Upper lobe of left lung (tissue), 6 donors: ENCODE measurements around the gene CUEDC1. TPM values are rescaled to one million over a fixed set of nuclear protein-coding genes. Genes with fewer than 3 reads are reported as not detected.

Experiments
- ATAC-seq, 2 donors: fragments of 200-7000 bp; cut with Tn5 transposase; one replicate each; pipeline ENCODE4 v1.9.1; 2022; ENCODE audit warnings: mild to moderate bottlenecking in 2 of 2, moderate library complexity in 2 of 2; ENCODE audit not compliant: low FRiP score in 2 of 2
- DNase-seq, 2 donors: peaks; one replicate each; pipeline ENCODE4 v3.0.0-alpha.2; 2019 to 2020
- H3K27ac ChIP-seq, 4 donors: fragments of 200-600 bp; sonication (generic); one replicate each; pipeline ENCODE4 v1.5.1; 2016 to 2019
- H3K27me3 ChIP-seq, 4 donors: fragments of 200-600 bp; sonication (generic); one replicate each; pipeline ENCODE4 v1.5.1; 2017 to 2019
- H3K36me3 ChIP-seq, 4 donors: fragments of 200-600 bp; sonication (generic); one replicate each; pipeline ENCODE4 v1.5.1; 2016 to 2019
- H3K4me1 ChIP-seq, 4 donors: fragments of 200-600 bp; sonication (generic); one replicate each; pipeline ENCODE4 v1.5.1; 2018 to 2019
- H3K4me3 ChIP-seq, 4 donors: fragments of 200-600 bp; sonication (generic); one replicate each; pipeline ENCODE4 v1.5.1; 2017 to 2019; ENCODE audit warnings: mild to moderate bottlenecking in 2 of 4, moderate library complexity in 1 of 4
- H3K9me3 ChIP-seq, 4 donors: fragments of 200-600 bp; sonication (generic); one replicate each; pipeline ENCODE4 v1.5.1; 2018 to 2019
- CTCF ChIP-seq, 6 experiments: fragments of 450-650 bp in 4 of 6; fragments of 200-600 bp in 2 of 6; sonication (generic) in 2 of 6; IDR thresholded peaks; one replicate each; pipeline ENCODE4 v1.5.1; 2016 to 2019; ENCODE audit warnings: antibody characterized with exemption in 6 of 6
- EP300 ChIP-seq, 4 donors: sonication (generic); formaldehyde crosslinking; IDR thresholded peaks; one replicate each; pipeline ENCODE4 v1.5.1; 2017; ENCODE audit warnings: antibody characterized with exemption in 4 of 4, control low read depth in 2 of 4
- POLR2A ChIP-seq, 4 donors: fragments of 450-650 bp; IDR thresholded peaks; one replicate each; pipeline ENCODE4 v1.5.1; 2016 to 2017; ENCODE audit warnings: antibody characterized with exemption in 4 of 4, mild to moderate bottlenecking in 2 of 4
- POLR2AphosphoS5 ChIP-seq, 2 donors: sonication (generic); formaldehyde crosslinking; IDR thresholded peaks; one replicate each; pipeline ENCODE4 v1.5.1; 2017; ENCODE audit warnings: antibody characterized with exemption in 2 of 2
- WGBS, 2 donors: methylation state at CpG; one replicate each; pipeline ENCODE4 v1.1.5; 2017 to 2018; 5-methylcytosine and 5-hydroxymethylcytosine counted together
- total RNA-seq, 6 donors: library from RNA; depleted of rRNA in 4 of 6; stranded (reverse); fragments of >200 nt in 4 of 6; gene quantifications; one replicate each; pipeline versions ENCODE4 v1.1.0 to v1.2.1, GENCODE V29; 2016 to 2021
- donor health status: DM: no; HTN: no; CAD: no; lungs with moderate emphysema.
- donor health status: DM: no; HTN: yes; CAD: no; lungs with severe emphysema.

CUEDC1 gene
- total RNA-seq, 6 donors from 2014 or later, result 33.3 to 119 (median 54.4) TPM

DNA sequence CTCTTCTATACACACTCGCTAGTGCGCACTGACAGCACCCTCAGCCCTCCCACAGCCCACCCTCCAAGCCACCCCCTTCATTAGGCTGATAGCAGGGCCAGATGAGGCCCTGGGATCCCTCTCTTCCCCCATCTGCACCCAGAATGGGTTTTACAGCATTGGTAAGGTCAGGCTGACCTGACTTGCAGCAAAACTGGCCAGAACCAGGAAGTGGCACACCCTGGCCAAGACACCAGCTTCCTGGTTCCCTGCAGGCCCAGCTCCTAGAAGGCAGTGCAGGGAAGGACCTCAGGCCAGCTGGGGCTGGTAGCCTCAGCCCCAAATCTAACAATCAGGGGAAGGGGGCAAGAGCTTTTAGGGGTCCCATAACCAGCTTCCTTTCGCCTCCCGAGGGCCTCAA lies 55.4 kb downstream of the CUEDC1 start:
- TF ChIP-seq EP300 (IDR thresholded peaks at IDR 0.05) (no peak), POLR2AphosphoS5 (IDR thresholded peaks at IDR 0.05) (peak in 1 of 2 donors; percentile 35)
- Histone ChIP-seq H3K4me1 (peaks cover 74 to 89% (median 80%) of the 10 kb centered on the region in 4 donors), H3K4me3 (no peak overlapping the region), H3K27me3 (no peaks in the 10 kb centered on the region), H3K27ac (peak overlapping the region; percentile 83 to 93 (median 92)), H3K36me3 (no peaks in the 10 kb centered on the region), H3K9me3 (no peaks in the 10 kb centered on the region)
- 67% methylated on average over 3 to 4 of the region's 4 CpGs for WGBS, 2 donors
- ATAC-seq, result peak; percentile 60 to 69
- peak in 1 of 2 donors; percentile 94 for DNase-seq

DNA sequence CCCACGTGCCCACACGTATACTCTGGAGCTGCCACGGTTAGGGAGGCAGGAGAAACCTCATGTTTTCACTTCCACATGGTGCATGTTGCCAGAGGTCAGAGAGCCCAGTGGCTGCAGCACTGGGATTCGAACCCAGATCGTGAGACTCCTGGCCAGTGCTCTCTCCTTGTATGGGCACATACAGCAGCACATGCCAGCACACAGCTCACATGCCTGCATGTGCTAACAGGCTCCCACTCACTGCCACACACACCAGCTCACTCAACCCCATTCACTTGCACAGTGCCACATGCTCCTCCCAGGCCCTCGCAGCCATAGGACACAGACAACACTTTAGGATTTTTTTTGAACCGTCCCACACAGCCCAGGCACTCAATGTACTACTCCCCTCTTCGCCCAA lies 55.8 kb downstream of the CUEDC1 start:
- Histone ChIP-seq H3K9me3 (no peaks in the 10 kb centered on the region), H3K27ac (peak overlapping the region; percentile 83 to 93 (median 92)), H3K4me3 (no peak overlapping the region), H3K36me3 (no peaks in the 10 kb centered on the region), H3K4me1 (peaks cover 73 to 88% (median 80%) of the 10 kb centered on the region in 4 donors), H3K27me3 (no peaks in the 10 kb centered on the region)
- peak in 1 of 2 donors; percentile 42 for DNase-seq
- TF ChIP-seq POLR2A (IDR thresholded peaks at IDR 0.05) (no peak), CTCF (IDR thresholded peaks at IDR 0.05) (no peak), EP300 (IDR thresholded peaks at IDR 0.05) (no peak), POLR2AphosphoS5 (IDR thresholded peaks at IDR 0.05) (no peak)
- WGBS, 2 donors, result 33 to 60% methylated on average over 7 to 8 of the region's 8 CpGs
- no peak for ATAC-seq

DNA sequence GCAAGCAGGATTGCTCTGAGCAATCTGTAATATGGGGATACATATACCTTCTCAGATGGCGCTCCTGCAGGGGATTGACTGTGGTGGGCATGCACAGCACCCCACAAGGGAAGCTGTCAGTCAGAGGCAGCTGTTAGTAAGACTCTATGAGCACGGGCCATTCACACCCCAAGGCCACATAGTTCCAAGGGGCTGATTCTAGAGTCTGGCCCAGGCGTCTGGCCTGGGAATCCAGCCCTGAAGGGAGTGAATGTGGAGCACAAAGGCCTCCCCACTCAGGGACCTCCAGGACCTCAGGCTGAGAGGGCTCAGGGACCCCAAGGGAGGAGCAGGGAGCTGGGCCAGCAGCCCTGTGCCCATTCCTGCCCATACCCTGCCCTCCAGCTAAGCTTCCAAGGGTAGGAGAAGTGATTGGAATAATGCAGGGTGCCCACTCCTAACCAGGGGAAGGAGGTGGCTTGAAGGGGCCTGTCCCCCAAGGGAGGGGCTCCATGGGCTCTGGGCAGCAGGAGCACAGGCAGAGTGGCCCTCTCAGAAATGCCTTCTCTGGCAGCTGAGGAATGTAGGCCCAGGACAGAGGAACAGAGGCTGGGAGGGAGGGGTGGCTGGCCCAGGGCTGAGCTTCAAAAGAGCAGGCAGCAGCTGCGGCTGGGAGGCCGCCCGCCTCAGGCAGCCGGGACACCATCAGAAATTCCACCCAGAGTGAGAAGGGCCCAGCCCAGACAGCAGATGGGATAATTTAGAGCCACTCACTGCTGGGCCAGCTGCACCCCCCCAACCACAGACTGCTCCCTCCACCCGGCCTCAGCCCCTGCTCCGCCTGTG lies 56.5 kb downstream of the CUEDC1 start:
- TF ChIP-seq CTCF (IDR thresholded peaks at IDR 0.05), result no peak
- TF ChIP-seq EP300 (IDR thresholded peaks at IDR 0.05), result no peak
- TF ChIP-seq POLR2AphosphoS5 (IDR thresholded peaks at IDR 0.05), result peak in 1 of 2 donors; percentile 15
- Histone ChIP-seq H3K27me3 (no peaks in the 10 kb centered on the region), H3K36me3 (no peaks in the 10 kb centered on the region), H3K27ac (peak overlapping the region; percentile 83 to 93 (median 92)), H3K4me1 (peaks cover 73 to 88% (median 78%) of the 10 kb centered on the region in 4 donors), H3K4me3 (no peak overlapping the region), H3K9me3 (no peaks in the 10 kb centered on the region)
- WGBS, 2 donors, result 56% methylated on average over 9 of the region's 9 CpGs; no CpG with 5 or more reads in 1 of the 2 donors
- DNase-seq, result peak; percentile 83 to 88
- peak; percentile 77 to 84 for ATAC-seq

DNA sequence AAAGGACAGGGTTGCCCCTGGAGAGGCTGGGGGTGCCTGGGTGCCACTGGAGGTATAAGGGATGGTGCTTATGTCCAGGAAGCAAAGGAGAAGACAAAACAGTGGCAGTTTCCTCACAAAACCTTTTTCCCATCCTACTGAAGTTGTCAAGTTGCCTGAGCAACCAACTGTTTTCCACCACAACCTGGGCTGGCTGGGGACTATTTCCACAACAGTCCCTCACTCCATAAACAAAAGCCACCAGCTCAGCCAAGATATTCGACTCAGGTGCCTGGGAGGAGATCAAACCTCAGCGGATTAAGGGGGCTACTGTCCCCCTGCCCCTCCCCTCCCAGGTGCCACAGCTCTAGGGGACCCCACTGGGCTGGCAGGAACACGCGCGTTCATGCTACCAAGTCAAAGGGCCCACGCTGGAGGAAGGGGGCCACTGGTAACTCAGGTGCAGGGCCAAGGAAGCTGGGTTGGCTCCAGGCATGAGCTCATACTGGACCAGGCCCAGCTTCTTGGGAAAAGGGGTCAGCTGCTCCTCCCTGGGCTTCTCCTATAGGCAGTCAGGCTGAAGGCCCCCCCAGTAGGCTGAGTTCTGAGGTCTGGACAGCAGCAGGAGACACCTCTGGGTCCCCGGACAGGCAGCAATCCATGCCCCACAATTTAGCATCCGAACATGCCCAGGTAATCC lies 59.7 kb downstream of the CUEDC1 start:
- Histone ChIP-seq H3K27ac (peak overlapping the region; percentile 34 to 94 (median 75)), H3K36me3 (no peaks in the 10 kb centered on the region), H3K4me1 (peaks cover 69 to 88% (median 72%) of the 10 kb centered on the region in 4 donors), H3K4me3 (no peak overlapping the region), H3K27me3 (no peaks in the 10 kb centered on the region), H3K9me3 (no peaks in the 10 kb centered on the region)
- WGBS, 2 donors, result 58 to 74% methylated on average over 4 to 8 of the region's 8 CpGs
- ATAC-seq, result no peak
- no peak for DNase-seq
- TF ChIP-seq CTCF (IDR thresholded peaks at IDR 0.05), result no peak
- no peak for TF ChIP-seq POLR2A (IDR thresholded peaks at IDR 0.05)

DNA sequence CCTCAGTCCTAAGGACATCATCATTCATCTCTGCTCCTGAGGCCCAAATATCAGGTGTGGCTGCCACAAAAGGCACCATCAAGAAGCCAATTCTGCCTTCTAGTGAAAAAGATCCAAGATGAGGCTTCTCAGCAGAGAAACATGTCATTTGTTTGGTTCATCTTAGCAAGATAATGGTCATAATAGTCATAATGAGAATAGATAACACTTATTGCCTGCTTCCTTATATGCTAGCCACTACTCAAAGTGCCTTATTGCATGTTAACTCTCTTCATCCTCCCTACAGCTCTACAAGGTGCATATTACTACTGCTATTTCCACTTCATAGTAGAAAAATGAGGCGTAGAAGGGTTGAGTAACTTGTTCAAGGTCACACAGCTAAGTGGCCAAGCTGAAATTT lies 60.4 kb downstream of the CUEDC1 start:
- H3K27ac ChIP-seq, result peak overlapping the region; percentile 59 to 94 (median 92)
- H3K36me3 ChIP-seq, result no peaks in the 10 kb centered on the region
- DNase-seq (no peak), ATAC-seq (no peak)
- no peaks in the 10 kb centered on the region for H3K9me3 ChIP-seq
- H3K4me1 ChIP-seq, result peaks cover 69 to 88% (median 72%) of the 10 kb centered on the region in 4 donors
- no peak overlapping the region for H3K4me3 ChIP-seq
- TF ChIP-seq EP300 (IDR thresholded peaks at IDR 0.05) (no peak), POLR2A (IDR thresholded peaks at IDR 0.05) (no peak), POLR2AphosphoS5 (IDR thresholded peaks at IDR 0.05) (no peak), CTCF (IDR thresholded peaks at IDR 0.05) (no peak)
- H3K27me3 ChIP-seq, result no peaks in the 10 kb centered on the region
- 67 to 84% methylated on average over 1 of the region's 1 CpG for WGBS, 2 donors
